Measurements from ENCODE around the gene NR3C2. TPM values are rescaled to one million over a fixed set of nuclear protein-coding genes. Genes with fewer than 3 reads are reported as not detected.

NR3C2 gene
- total and polyA plus RNA-seq, 2 of the 4 experiments (the other 2 are of a cell fraction), result 1.1 to 2.3 TPM

GRCh38 chr4:148076964-148077363, 365.2 kb downstream of the NR3C2 start:
- ATAC-seq (ENCODE audit: low read depth) (peak; percentile 83), DNase-seq (peak; percentile 77)
- no peaks in the 10 kb centered on the region for H4K20me1 ChIP-seq (ENCODE audit: insufficient read depth, low read length)
- H3K18ac ChIP-seq (ENCODE audit: low read depth, low read length), result no peak overlapping the region
- H3K9ac ChIP-seq (ENCODE audit: low read depth, low read length), result no peak overlapping the region
- no peak overlapping the region for H2AK5ac ChIP-seq (ENCODE audit: low read depth, low read length)
- H3K23ac ChIP-seq (ENCODE audit: low read depth, low read length), result no peak overlapping the region
- no peak overlapping the region for H2AFZ ChIP-seq (replicated peaks; ENCODE audit: low read length, poor library complexity)
- no peak overlapping the region for H2AK9ac ChIP-seq (replicated peaks; ENCODE audit: low read depth, low read length, poor library complexity)
- H2BK120ac ChIP-seq (ENCODE audit: low read depth, low read length), result no peak overlapping the region
- no peak overlapping the region for H4K91ac ChIP-seq (ENCODE audit: insufficient read depth, low read depth, low read length)
- H3K9me1 ChIP-seq (ENCODE audit: insufficient read depth, low read length), result no peaks in the 10 kb centered on the region
- H3K4me2 ChIP-seq (ENCODE audit: low read depth, low read length), result no peak overlapping the region
- ChIA-PET POLR2A (ENCODE audit: unreplicated experiment) (no interaction called here), CTCF (no interaction called here)
- H3K4me1 ChIP-seq (ENCODE audit: control insufficient read depth, insufficient read depth, low read length), result peaks cover 2% of the 10 kb centered on the region; the same call in 1 of the 2 replicates
- no peak overlapping the region for H2BK20ac ChIP-seq (ENCODE audit: low read depth, low read length)
- no peak for TF ChIP-seq POLR2A (IDR thresholded peaks at IDR 0.05; ENCODE audit: low read depth, low read length)
- no peak for TF ChIP-seq MAZ (IDR thresholded peaks at IDR 0.05; ENCODE audit: borderline replicate concordance, low read depth, low read length)
- TF ChIP-seq NFE2L2 (IDR thresholded peaks at IDR 0.05; ENCODE audit: low read depth, low read length), result no peak
- TF ChIP-seq FOS (IDR thresholded peaks at IDR 0.05; ENCODE audit: low read depth, low read length), result no peak
- no peak for TF ChIP-seq BHLHE40 (IDR thresholded peaks at IDR 0.05; ENCODE audit: low read depth, low read length)
- TF ChIP-seq MXI1 (IDR thresholded peaks at IDR 0.05; ENCODE audit: borderline replicate concordance, low read depth, low read length), result no peak
- no peak for TF ChIP-seq MAFK (IDR thresholded peaks at IDR 0.05; ENCODE audit: low read depth, low read length)
- TF ChIP-seq SMC3 (IDR thresholded peaks at IDR 0.05; ENCODE audit: low read depth, low read length), result no peak
- no peak for TF ChIP-seq CHD1 (IDR thresholded peaks at IDR 0.05; ENCODE audit: low read depth, low read length)
- TF ChIP-seq RAD21 (IDR thresholded peaks at IDR 0.05; ENCODE audit: low read length), result no peak
- no peak for TF ChIP-seq CEBPB (IDR thresholded peaks at IDR 0.05; ENCODE audit: low read depth, low read length)
- TF ChIP-seq USF2 (IDR thresholded peaks at IDR 0.05; ENCODE audit: low read depth, low read length), result no peak
- TF ChIP-seq RCOR1 (IDR thresholded peaks at IDR 0.05; ENCODE audit: insufficient replicate concordance, low read length), result no peak
- no peak for TF ChIP-seq RFX5 (IDR thresholded peaks at IDR 0.05; ENCODE audit: low read depth, low read length)
- TF ChIP-seq CTCF (conservative IDR thresholded peaks at IDR 0.05; ENCODE audit: low read depth, low read length), result no peak
- TF ChIP-seq ELK1 (IDR thresholded peaks at IDR 0.05; ENCODE audit: borderline replicate concordance, low read depth, low read length), result no peak
- H3K27me3 ChIP-seq (ENCODE audit: control insufficient read depth, insufficient read depth, low read length), result no peaks in the 10 kb centered on the region
- 100% methylated on average over 1 of the region's 5 CpGs; no CpG with 5 or more reads in 1 of the 2 experiments for WGBS, 2 experiments (ENCODE audit: extremely low coverage in 2 of 2, insufficient read length in 1 of 2)
- no peak overlapping the region for H2BK5ac ChIP-seq (ENCODE audit: low read depth, low read length, poor library complexity, severe bottlenecking)
- H3K4me3 ChIP-seq (ENCODE audit: insufficient read depth, low read depth, low read length), result no peak overlapping the region
- H4K5ac ChIP-seq (ENCODE audit: low read depth, low read length), result no peak overlapping the region
- H3K9me3 ChIP-seq (ENCODE audit: control insufficient read depth, insufficient read depth, low read length), result peaks cover 16% of the 10 kb centered on the region
- no peak overlapping the region for H3K14ac ChIP-seq (replicated peaks; ENCODE audit: low read depth, low read length)
- no peak overlapping the region for H4K8ac ChIP-seq (ENCODE audit: low read depth in 2 of 2, low read length in 2 of 2)
- no peak overlapping the region for H3K27ac ChIP-seq (ENCODE audit: insufficient read depth, low read length)
- in situ Hi-C loops (cut with MboI; ENCODE audit: low sequenced_read_pairs) (no loop called here), dilution Hi-C loops (cut with HindIII; ENCODE audit: low sequenced_read_pairs, unreplicated experiment) (no loop called here), intact Hi-C loops (cut with micrococcal nuclease) (no loop called here)
- no TSS peak for BruUV-seq (replicated peaks)
- no peak overlapping the region for H3K4ac ChIP-seq (ENCODE audit: low read depth, low read length)
- H3K36me3 ChIP-seq (ENCODE audit: control insufficient read depth, insufficient read depth, low read length), result peaks cover 54% of the 10 kb centered on the region
- peaks cover 0 to 4% of the 10 kb centered on the region in 2 experiments; a peak in 2 of 4 replicates for H3K79me1 ChIP-seq (ENCODE audit: low read depth in 1 of 2, low read length in 2 of 2)
- H2BK15ac ChIP-seq (ENCODE audit: low read depth, low read length), result no peak overlapping the region
- H3K56ac ChIP-seq (ENCODE audit: extremely low read depth, insufficient read depth, low read length), result no peak overlapping the region

All from IMR-90 (cell line).